Measurements from ENCODE around the gene MED28.
"Not testable (repeated sequence)": the region's sequence is repeated elsewhere in the genome, so short reads cannot be mapped to it uniquely, and the experiment has no call there.

Gene MED28

GRCh38 chr4:17614416-17615299, at the start of gene MED28:
TSS of gene MED28 (plus strand) at chr4:17614641. CDS start at chr4:17614655, 14 bp downstream.
- DNase-seq (ENCODE audit: low read depth in 2 of 3, low spot score in 1 of 3): peak; percentile 92 to 93 (median 92)

GRCh38 chr4:17565846-17566245, 48.6 kb upstream of the MED28 start:
- no peak for DNase-seq (ENCODE audit: low read depth in 2 of 3, low spot score in 1 of 3)

GRCh38 chr4:17567271-17567670, 47.2 kb upstream of the MED28 start:
- no peak for DNase-seq (ENCODE audit: low read depth in 2 of 3, low spot score in 1 of 3)

GRCh38 chr4:17574206-17574605, 40.2 kb upstream of the MED28 start:
- DNase-seq (ENCODE audit: low read depth in 2 of 3, low spot score in 1 of 3): no peak

- DNase-seq (ENCODE audit: low read depth in 2 of 3, low spot score in 1 of 3): not testable (repeated sequence)
Measured at GRCh38 chr4:17575177-17575576, 39.3 kb upstream of the MED28 start.

- peak; percentile 95 to 100 (median 98) for DNase-seq (ENCODE audit: low read depth in 2 of 3, low spot score in 1 of 3)
Measured at GRCh38 chr4:17576932-17577664, 37.3 kb upstream of the MED28 start, which contains the start of gene LAP3. TSS of gene LAP3 (plus strand) at chr4:17577198. CDS start at chr4:17577466, 268 bp downstream.

GRCh38 chr4:17577665-17578481, 36.6 kb upstream of the MED28 start:
- peak; percentile 10 to 26 (median 15) for DNase-seq (ENCODE audit: low read depth in 2 of 3, low spot score in 1 of 3)

GRCh38 chr4:17578482-17578891, 36.0 kb upstream of the MED28 start:
- DNase-seq (ENCODE audit: low read depth in 2 of 3, low spot score in 1 of 3): no peak

GRCh38 chr4:17580969-17581368, 33.5 kb upstream of the MED28 start:
- DNase-seq (ENCODE audit: low read depth in 2 of 3, low spot score in 1 of 3): no peak

- no peak for DNase-seq (ENCODE audit: low read depth in 2 of 3, low spot score in 1 of 3)
Measured at GRCh38 chr4:17583276-17583675, 31.2 kb upstream of the MED28 start.

- DNase-seq (ENCODE audit: low read depth in 2 of 3, low spot score in 1 of 3): no peak
Measured at GRCh38 chr4:17583941-17584340, 30.5 kb upstream of the MED28 start.

- no peak for DNase-seq (ENCODE audit: low read depth in 2 of 3, low spot score in 1 of 3)
Measured at GRCh38 chr4:17584521-17585213, 29.8 kb upstream of the MED28 start.

- DNase-seq (ENCODE audit: low read depth in 2 of 3, low spot score in 1 of 3): no peak
Measured at GRCh38 chr4:17587094-17587822, 27.2 kb upstream of the MED28 start.

GRCh38 chr4:17589355-17589754, 25.1 kb upstream of the MED28 start:
- no peak for DNase-seq (ENCODE audit: low read depth in 2 of 3, low spot score in 1 of 3)

- DNase-seq (ENCODE audit: low read depth in 2 of 3, low spot score in 1 of 3): no peak
Measured at GRCh38 chr4:17595471-17596005, 18.9 kb upstream of the MED28 start.

GRCh38 chr4:17597517-17597916, 16.9 kb upstream of the MED28 start:
- no peak for DNase-seq (ENCODE audit: low read depth in 2 of 3, low spot score in 1 of 3)

GRCh38 chr4:17599826-17600225, 14.6 kb upstream of the MED28 start:
- no peak for DNase-seq (ENCODE audit: low read depth in 2 of 3, low spot score in 1 of 3)

- DNase-seq (ENCODE audit: low read depth in 2 of 3, low spot score in 1 of 3): no peak
Measured at GRCh38 chr4:17605236-17605635, 9.2 kb upstream of the MED28 start.

GRCh38 chr4:17613761-17614415, 553 bp upstream of the MED28 start:
- peak in 1 of 3 donors; percentile 4 for DNase-seq (ENCODE audit: low read depth in 2 of 3, low spot score in 1 of 3)

Data from stimulated activated CD4-positive, alpha-beta T cell treated with anti-CD3 and anti-CD28 coated beads, Interleukin-12 subunit alpha, Interleukin-12 subunit beta, amount 100 ng/mL, for 48 hours (primary cell).